Measurements from ENCODE around the gene ITSN2. TPM values are rescaled to one million over a fixed set of nuclear protein-coding genes. Genes with fewer than 3 reads are reported as not detected.
"Not testable (repeated sequence)": the region's sequence is repeated elsewhere in the genome, so short reads cannot be mapped to it uniquely, and the experiment has no call there.

Gene ITSN2
- total RNA-seq = 10 to 100 TPM; 57.9 to 79.7 (median 63.4) TPM

GRCh38 chr2:24360050-24360962 is at the start of gene ITSN2:
ITSN2 (minus strand) TSS chr2:24360536; CDS start chr2:24328082, 32,454 bp downstream.
- peaks cover 0 to 46% (median 2%) of the 10 kb centered on the region in 3 donors for H3K4me1 ChIP-seq
- H3K4me3 ChIP-seq = peak within 1 kb of the TSS; percentile 88 to 98
- peak; percentile 89 for ATAC-seq
- H3K27ac ChIP-seq = peak within 1 kb of the TSS; percentile 87 to 99 (median 91)
- H3K36me3 ChIP-seq = no peaks in the 10 kb centered on the region
- TF ChIP-seq CTCF (IDR thresholded peaks at IDR 0.05) = no peak
- peak; percentile 51 to 75 for TF ChIP-seq POLR2A (IDR thresholded peaks at IDR 0.05)
- peak; percentile 50 for TF ChIP-seq POLR2AphosphoS5 (IDR thresholded peaks at IDR 0.05)
- 20% methylated on average over 2 of the region's 96 CpGs; no CpG with 5 or more reads in 1 of the 2 donors for WGBS, 2 donors (ENCODE audit: low coverage in 1 of 2)
- no peaks in the 10 kb centered on the region for H3K9me3 ChIP-seq
- no peaks in the 10 kb centered on the region for H3K27me3 ChIP-seq

GRCh38 chr2:24409171-24409570 is 48.8 kb upstream of the ITSN2 start:
- no peaks in the 10 kb centered on the region for H3K27me3 ChIP-seq
- ATAC-seq = no peak
- H3K9me3 ChIP-seq = no peaks in the 10 kb centered on the region
- no peaks in the 10 kb centered on the region for H3K36me3 ChIP-seq
- H3K4me1 ChIP-seq = peaks cover 0 to 3% (median 0%) of the 10 kb centered on the region in 3 donors
- H3K4me3 ChIP-seq = no peak overlapping the region
- no peak overlapping the region for H3K27ac ChIP-seq
- TF ChIP-seq POLR2A (IDR thresholded peaks at IDR 0.05) (no peak), CTCF (IDR thresholded peaks at IDR 0.05) (no peak), EP300 (IDR thresholded peaks at IDR 0.05) (no peak), POLR2AphosphoS5 (IDR thresholded peaks at IDR 0.05) (no peak)
- WGBS, 2 donors (ENCODE audit: low coverage in 1 of 2) = 55 to 72% methylated on average over 5 of the region's 5 CpGs

- not testable (repeated sequence) for ATAC-seq, H3K4me1 ChIP-seq, H3K9me3 ChIP-seq, H3K27me3 ChIP-seq, H3K36me3 ChIP-seq, H3K4me3 ChIP-seq, H3K27ac ChIP-seq
- WGBS, 2 donors (ENCODE audit: low coverage in 1 of 2) = 47 to 70% methylated on average over 4 to 5 of the region's 8 CpGs
Observed at GRCh38 chr2:24408704-24409103, 48.4 kb upstream of the ITSN2 start.

GRCh38 chr2:24404491-24404921 is 44.2 kb upstream of the ITSN2 start:
- TF ChIP-seq POLR2AphosphoS5 (IDR thresholded peaks at IDR 0.05) (no peak), EP300 (IDR thresholded peaks at IDR 0.05) (no peak), CTCF (IDR thresholded peaks at IDR 0.05) (no peak), POLR2A (IDR thresholded peaks at IDR 0.05) (no peak)
- H3K4me3 ChIP-seq = no peak overlapping the region
- H3K36me3 ChIP-seq = no peaks in the 10 kb centered on the region
- peak; percentile 36 for ATAC-seq
- peaks cover 0 to 4% (median 0%) of the 10 kb centered on the region in 3 donors for H3K9me3 ChIP-seq
- 47 to 52% methylated on average over 5 to 7 of the region's 7 CpGs for WGBS, 2 donors (ENCODE audit: low coverage in 1 of 2)
- H3K27me3 ChIP-seq = peaks cover 27% of the 10 kb centered on the region
- H3K4me1 ChIP-seq = peaks cover 0 to 13% (median 0%) of the 10 kb centered on the region in 3 donors
- no peak overlapping the region for H3K27ac ChIP-seq

GRCh38 chr2:24403832-24404212 is 43.5 kb upstream of the ITSN2 start:
- no peak overlapping the region for H3K4me3 ChIP-seq
- no peak overlapping the region for H3K27ac ChIP-seq
- H3K9me3 ChIP-seq = peaks cover 0 to 4% (median 0%) of the 10 kb centered on the region in 3 donors
- ATAC-seq = no peak
- TF ChIP-seq EP300 (IDR thresholded peaks at IDR 0.05) = no peak
- TF ChIP-seq POLR2A (IDR thresholded peaks at IDR 0.05) = no peak
- no peak for TF ChIP-seq POLR2AphosphoS5 (IDR thresholded peaks at IDR 0.05)
- no peak for TF ChIP-seq CTCF (IDR thresholded peaks at IDR 0.05)
- no peaks in the 10 kb centered on the region for H3K36me3 ChIP-seq
- peaks cover 27% of the 10 kb centered on the region for H3K27me3 ChIP-seq
- H3K4me1 ChIP-seq = peaks cover 0 to 13% (median 0%) of the 10 kb centered on the region in 3 donors
- 50 to 73% methylated on average over 5 to 6 of the region's 6 CpGs for WGBS, 2 donors (ENCODE audit: low coverage in 1 of 2)
